Measurements from ENCODE around the gene NLGN4Y.

Gene NLGN4Y

DNA sequence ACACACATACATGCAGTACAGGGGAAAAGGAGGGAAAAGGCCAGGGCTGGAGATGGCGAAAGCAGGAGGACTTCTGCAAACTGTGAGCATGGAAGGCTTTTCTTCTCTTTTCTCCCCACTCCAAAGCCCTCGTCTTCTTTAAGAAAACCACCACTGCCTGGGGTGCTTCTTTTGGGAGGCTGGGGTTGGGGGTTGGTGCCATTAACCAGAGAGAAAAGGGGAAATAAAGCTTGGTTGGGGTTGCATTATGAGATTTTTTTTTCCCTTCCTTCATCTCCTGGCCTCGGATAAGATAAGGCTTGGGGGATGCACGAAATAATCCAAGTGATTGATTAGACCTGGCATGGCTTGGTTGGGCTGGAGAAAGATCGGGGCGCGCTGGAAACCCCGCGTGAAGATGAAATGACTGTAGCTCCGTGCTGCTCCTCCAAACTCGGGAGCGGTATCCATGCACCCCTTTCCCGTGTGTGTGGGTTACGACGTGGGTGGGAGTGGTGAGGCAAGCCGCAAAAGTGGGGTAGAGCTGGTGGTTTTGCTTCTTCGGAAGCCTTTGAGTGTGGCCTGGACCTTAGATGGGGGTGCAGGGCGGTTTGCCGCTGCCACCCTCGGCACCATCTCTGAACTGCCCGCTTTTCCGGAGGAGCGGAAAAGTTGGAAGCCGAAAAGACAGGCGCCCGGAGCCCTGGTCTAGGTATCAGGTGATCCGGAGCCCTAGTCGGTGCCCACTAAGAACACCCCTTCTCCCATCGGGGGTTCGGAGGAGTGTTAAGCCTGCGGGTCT is 648 bp upstream of the NLGN4Y start:
- no peak for DNase-seq (ENCODE audit: low read depth)
- H3K4me3 ChIP-seq (ENCODE audit: low read depth, low read length) = peak overlapping the region; percentile 61
- TF ChIP-seq, protein P1, sequence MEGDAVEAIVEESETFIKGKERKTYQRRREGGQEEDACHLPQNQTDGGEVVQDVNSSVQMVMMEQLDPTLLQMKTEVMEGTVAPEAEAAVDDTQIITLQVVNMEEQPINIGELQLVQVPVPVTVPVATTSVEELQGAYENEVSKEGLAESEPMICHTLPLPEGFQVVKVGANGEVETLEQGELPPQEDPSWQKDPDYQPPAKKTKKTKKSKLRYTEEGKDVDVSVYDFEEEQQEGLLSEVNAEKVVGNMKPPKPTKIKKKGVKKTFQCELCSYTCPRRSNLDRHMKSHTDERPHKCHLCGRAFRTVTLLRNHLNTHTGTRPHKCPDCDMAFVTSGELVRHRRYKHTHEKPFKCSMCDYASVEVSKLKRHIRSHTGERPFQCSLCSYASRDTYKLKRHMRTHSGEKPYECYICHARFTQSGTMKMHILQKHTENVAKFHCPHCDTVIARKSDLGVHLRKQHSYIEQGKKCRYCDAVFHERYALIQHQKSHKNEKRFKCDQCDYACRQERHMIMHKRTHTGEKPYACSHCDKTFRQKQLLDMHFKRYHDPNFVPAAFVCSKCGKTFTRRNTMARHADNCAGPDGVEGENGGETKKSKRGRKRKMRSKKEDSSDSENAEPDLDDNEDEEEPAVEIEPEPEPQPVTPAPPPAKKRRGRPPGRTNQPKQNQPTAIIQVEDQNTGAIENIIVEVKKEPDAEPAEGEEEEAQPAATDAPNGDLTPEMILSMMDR (conservative IDR thresholded peaks at IDR 0.05; ENCODE audit: low read depth, low read length) = no peak

DNA sequence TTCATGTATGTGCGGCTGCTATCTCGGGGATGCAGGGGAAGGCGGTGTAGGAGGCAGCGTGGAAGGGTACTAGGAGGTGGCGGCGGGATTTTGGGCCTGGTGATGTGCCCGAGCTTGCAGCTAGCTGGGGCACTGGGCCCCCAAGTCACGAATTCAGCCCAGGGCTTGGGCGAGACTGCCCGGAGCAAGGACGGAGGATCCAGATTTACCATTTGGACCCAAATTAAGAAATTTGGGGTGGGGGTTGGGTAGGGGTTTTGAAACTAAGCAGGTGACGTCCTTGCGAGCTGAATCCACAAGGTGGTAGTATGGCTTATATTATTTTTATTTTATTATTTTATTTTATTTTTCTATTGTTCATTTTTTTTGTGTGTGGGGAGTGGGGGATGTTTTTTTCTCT is 986 bp downstream of the NLGN4Y start:
- DNase-seq (ENCODE audit: low read depth) = peak; percentile 28
- TF ChIP-seq, protein P1 (conservative IDR thresholded peaks at IDR 0.05; ENCODE audit: low read depth, low read length) = peak; percentile 50
- H3K4me3 ChIP-seq (ENCODE audit: low read depth, low read length) = peak overlapping the region; percentile 61

DNA sequence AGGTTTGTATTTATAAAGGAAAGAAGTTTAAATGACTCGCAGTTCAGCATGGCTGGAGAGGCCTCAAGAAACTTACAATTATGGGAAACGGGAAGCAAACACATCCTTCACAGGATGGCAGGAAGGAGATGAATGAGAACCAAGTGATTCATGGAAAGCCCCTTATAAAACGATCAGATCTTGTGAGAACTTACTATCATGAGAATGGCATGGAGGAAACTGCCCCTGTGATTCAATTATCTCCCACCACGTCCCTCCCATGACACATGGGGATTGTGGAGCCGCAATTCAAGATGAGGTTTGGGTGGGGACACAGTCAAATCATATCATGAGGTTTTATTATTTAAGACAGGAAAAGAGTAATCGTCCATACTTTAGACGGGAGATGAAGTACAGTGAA is 4.0 kb downstream of the NLGN4Y start:
- TF ChIP-seq, protein P1 (conservative IDR thresholded peaks at IDR 0.05; ENCODE audit: low read depth, low read length) = no peak
- DNase-seq (ENCODE audit: low read depth) = no peak
- no peak overlapping the region for H3K4me3 ChIP-seq (ENCODE audit: low read depth, low read length)

DNA sequence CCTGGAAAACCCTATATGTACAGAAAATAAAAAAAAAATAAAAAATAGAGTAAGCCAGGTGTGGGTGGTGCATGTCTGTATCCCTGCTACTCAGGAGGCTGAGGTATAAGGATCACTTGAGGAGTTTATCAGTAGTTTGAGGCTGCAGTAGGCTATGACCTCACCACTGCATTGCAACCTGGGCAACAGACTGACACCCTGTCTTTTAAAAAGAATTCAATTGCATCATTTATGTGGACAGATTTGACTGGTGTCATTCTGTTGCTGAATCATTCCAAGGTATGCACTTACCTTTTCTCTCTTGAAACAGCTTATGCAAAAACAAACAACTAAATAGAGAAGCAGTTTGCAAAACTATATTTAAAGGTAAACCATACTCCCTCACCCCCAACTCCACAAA is 12.4 kb downstream of the NLGN4Y start:
- H3K4me3 ChIP-seq (ENCODE audit: low read depth, low read length) = no peak overlapping the region
- TF ChIP-seq, protein P1 (conservative IDR thresholded peaks at IDR 0.05; ENCODE audit: low read depth, low read length) = no peak
- no peak for DNase-seq (ENCODE audit: low read depth)

DNA sequence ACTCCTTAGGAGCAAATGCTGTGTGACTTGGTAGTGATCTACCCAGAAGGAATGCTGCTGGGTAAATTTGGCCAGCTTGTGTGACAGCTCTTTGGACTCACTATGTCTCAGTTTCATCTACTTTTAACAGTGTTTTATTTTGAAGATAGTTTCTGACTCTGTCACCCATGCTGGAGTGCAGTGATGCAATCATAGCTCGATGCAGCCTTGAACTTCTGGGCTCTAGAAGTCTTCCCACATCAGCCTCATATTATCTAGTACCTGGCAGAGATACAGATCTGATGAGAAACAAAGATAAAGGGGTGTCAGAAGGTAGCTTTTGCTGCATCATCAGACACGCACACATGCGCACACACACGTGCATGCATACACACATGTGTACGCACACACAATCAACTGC is 19.2 kb downstream of the NLGN4Y start:
- TF ChIP-seq, protein P1 (conservative IDR thresholded peaks at IDR 0.05; ENCODE audit: low read depth, low read length) = no peak
- no peak for DNase-seq (ENCODE audit: low read depth)

DNA sequence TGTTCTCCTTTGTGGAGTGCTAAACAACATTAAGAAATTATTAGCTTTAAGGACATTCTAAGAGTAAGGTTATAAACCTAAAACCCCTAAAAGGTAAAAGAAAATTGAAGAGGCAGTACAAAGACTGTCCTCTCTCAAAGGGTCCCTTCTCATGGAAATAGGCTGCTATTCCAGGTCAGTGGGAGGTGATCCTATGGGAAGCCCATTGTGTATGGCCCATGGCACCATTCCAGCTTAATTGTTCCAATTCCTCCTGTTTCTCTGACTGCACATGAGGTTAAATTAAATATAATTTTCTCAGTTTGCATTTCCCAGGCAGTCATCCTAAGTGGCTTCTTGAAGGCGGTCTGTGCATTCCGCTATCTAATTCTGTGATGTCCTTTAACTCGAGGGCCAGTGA is 57.0 kb downstream of the NLGN4Y start:
- H3K4me3 ChIP-seq (ENCODE audit: low read depth, low read length) = no peak overlapping the region
- DNase-seq (ENCODE audit: low read depth) = no peak
- TF ChIP-seq, protein P1 (conservative IDR thresholded peaks at IDR 0.05; ENCODE audit: low read depth, low read length) = no peak

More for the DNA sequence above, 19.2 kb downstream of the NLGN4Y start:
- no peak overlapping the region for H3K4me3 ChIP-seq (ENCODE audit: low read depth, low read length)

DNA sequence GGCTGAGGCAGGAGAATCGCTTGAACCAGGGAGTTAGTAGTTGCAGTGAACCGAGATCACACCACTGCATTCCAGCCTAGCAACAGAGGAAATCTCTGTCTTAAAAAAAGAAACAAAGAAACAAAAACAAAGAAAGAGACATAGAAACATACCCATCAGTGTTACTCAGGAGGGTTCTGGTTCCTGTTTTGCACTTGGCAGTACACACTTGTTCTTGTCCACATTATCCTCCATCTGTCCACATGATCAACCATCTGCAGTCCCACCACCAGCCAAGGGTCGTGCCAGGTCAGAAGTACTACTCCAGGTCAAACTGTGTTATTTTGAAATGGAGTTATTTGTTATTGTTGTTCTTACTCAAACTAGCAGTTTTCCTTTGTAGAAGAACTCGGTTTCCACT is 62.4 kb downstream of the NLGN4Y start:
- TF ChIP-seq, protein P1 (conservative IDR thresholded peaks at IDR 0.05; ENCODE audit: low read depth, low read length) = no peak
- peak; percentile 46 for DNase-seq (ENCODE audit: low read depth)
- no peak overlapping the region for H3K4me3 ChIP-seq (ENCODE audit: low read depth, low read length)
